ENCODE measurements around the gene FERMT1. TPM values are rescaled to one million over a fixed set of nuclear protein-coding genes. Genes with fewer than 3 reads are reported as not detected.

The FERMT1 gene
- total RNA-seq, 2 donors from 2014 or later: 3.5 to 4.1 TPM

- H3K27ac Mint-ChIP-seq: no peak overlapping the region
- WGBS, 2 experiments (ENCODE audit: insufficient coverage in 1 of 2, insufficient read length in 1 of 2): 75 to 81% methylated on average over 6 to 8 of the region's 8 CpGs
- peaks cover 38% of the 10 kb centered on the region for H3K27me3 ChIP-seq (ENCODE audit: control insufficient read depth, insufficient read depth, low read length, poor library complexity, severe bottlenecking)
- H3K9me3 ChIP-seq (ENCODE audit: control insufficient read depth, low read length): no peaks in the 10 kb centered on the region
- no peak for DNase-seq
- peaks cover 14% of the 10 kb centered on the region for H3K4me1 ChIP-seq (ENCODE audit: control insufficient read depth, insufficient read depth, low read length)
- H3K36me3 ChIP-seq (ENCODE audit: control insufficient read depth, insufficient read depth, low read length): no peaks in the 10 kb centered on the region
- peak overlapping the region; percentile 10 for H3K4me3 ChIP-seq (ENCODE audit: low read length)
- no peaks in the 10 kb centered on the region for H3K9me3 Mint-ChIP-seq
- H3K4me3 Mint-ChIP-seq: peak overlapping the region; percentile 55
- peaks cover 30% of the 10 kb centered on the region for H3K4me1 Mint-ChIP-seq
- H3K9ac ChIP-seq (ENCODE audit: extremely low read depth, low read length, poor library complexity, severe bottlenecking): no peak overlapping the region
- H3K27me3 Mint-ChIP-seq (ENCODE audit: insufficient read depth): peaks cover 56% of the 10 kb centered on the region
- TF ChIP-seq, protein P1, sequence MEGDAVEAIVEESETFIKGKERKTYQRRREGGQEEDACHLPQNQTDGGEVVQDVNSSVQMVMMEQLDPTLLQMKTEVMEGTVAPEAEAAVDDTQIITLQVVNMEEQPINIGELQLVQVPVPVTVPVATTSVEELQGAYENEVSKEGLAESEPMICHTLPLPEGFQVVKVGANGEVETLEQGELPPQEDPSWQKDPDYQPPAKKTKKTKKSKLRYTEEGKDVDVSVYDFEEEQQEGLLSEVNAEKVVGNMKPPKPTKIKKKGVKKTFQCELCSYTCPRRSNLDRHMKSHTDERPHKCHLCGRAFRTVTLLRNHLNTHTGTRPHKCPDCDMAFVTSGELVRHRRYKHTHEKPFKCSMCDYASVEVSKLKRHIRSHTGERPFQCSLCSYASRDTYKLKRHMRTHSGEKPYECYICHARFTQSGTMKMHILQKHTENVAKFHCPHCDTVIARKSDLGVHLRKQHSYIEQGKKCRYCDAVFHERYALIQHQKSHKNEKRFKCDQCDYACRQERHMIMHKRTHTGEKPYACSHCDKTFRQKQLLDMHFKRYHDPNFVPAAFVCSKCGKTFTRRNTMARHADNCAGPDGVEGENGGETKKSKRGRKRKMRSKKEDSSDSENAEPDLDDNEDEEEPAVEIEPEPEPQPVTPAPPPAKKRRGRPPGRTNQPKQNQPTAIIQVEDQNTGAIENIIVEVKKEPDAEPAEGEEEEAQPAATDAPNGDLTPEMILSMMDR (conservative IDR thresholded peaks at IDR 0.05): no peak
- H3K36me3 Mint-ChIP-seq (ENCODE audit: low read depth): peaks cover 6% of the 10 kb centered on the region
- no peak overlapping the region for H3K27ac ChIP-seq (ENCODE audit: low read depth, low read length)
Measured at GRCh38 chr20:6053064-6053775, 69.6 kb downstream of the FERMT1 start.

GRCh38 chr20:6051505-6051904, 71.3 kb downstream of the FERMT1 start:
- Histone ChIP-seq H3K36me3 (ENCODE audit: control insufficient read depth, insufficient read depth, low read length) (no peaks in the 10 kb centered on the region), H3K4me1 (ENCODE audit: control insufficient read depth, insufficient read depth, low read length) (peaks cover 7% of the 10 kb centered on the region), H3K9ac (ENCODE audit: extremely low read depth, low read length, poor library complexity, severe bottlenecking) (peak overlapping the region; percentile 40), H3K27me3 (ENCODE audit: control insufficient read depth, insufficient read depth, low read length, poor library complexity, severe bottlenecking) (peaks cover 38% of the 10 kb centered on the region), H3K4me3 (ENCODE audit: low read length) (peak overlapping the region; percentile 80), H3K27ac (ENCODE audit: low read depth, low read length) (no peak overlapping the region), H3K9me3 (ENCODE audit: control insufficient read depth, low read length) (no peaks in the 10 kb centered on the region)
- TF ChIP-seq, protein P1 (conservative IDR thresholded peaks at IDR 0.05): no peak
- DNase-seq: no peak
- H3K4me3 Mint-ChIP-seq: peak overlapping the region; percentile 55
- H3K9me3 Mint-ChIP-seq: no peaks in the 10 kb centered on the region
- 80 to 83% methylated on average over 4 to 5 of the region's 5 CpGs for WGBS, 2 experiments (ENCODE audit: insufficient coverage in 1 of 2, insufficient read length in 1 of 2)
- no peak overlapping the region for H3K27ac Mint-ChIP-seq
- H3K27me3 Mint-ChIP-seq (ENCODE audit: insufficient read depth): peaks cover 60% of the 10 kb centered on the region
- H3K36me3 Mint-ChIP-seq (ENCODE audit: low read depth): peaks cover 6% of the 10 kb centered on the region
- H3K4me1 Mint-ChIP-seq: peaks cover 24% of the 10 kb centered on the region

- Histone ChIP-seq H3K36me3 (ENCODE audit: control insufficient read depth, insufficient read depth, low read length) (no peaks in the 10 kb centered on the region), H3K27me3 (ENCODE audit: control insufficient read depth, insufficient read depth, low read length, poor library complexity, severe bottlenecking) (peaks cover 35% of the 10 kb centered on the region), H3K27ac (ENCODE audit: low read depth, low read length) (no peak overlapping the region), H3K4me3 (ENCODE audit: low read length) (no peak overlapping the region), H3K9ac (ENCODE audit: extremely low read depth, low read length, poor library complexity, severe bottlenecking) (no peak overlapping the region), H3K4me1 (ENCODE audit: control insufficient read depth, insufficient read depth, low read length) (no peaks in the 10 kb centered on the region), H3K9me3 (ENCODE audit: control insufficient read depth, low read length) (no peaks in the 10 kb centered on the region)
- Mint-ChIP-seq H3K27me3 (ENCODE audit: insufficient read depth) (peaks cover 51% of the 10 kb centered on the region), H3K4me1 (peaks cover 5% of the 10 kb centered on the region), H3K4me3 (no peak overlapping the region), H3K27ac (no peak overlapping the region), H3K9me3 (no peaks in the 10 kb centered on the region), H3K36me3 (ENCODE audit: low read depth) (peaks cover 6% of the 10 kb centered on the region)
- TF ChIP-seq, protein P1 (conservative IDR thresholded peaks at IDR 0.05): no peak
- WGBS, 2 experiments (ENCODE audit: insufficient coverage in 1 of 2, insufficient read length in 1 of 2): 89 to 100% methylated on average over 2 to 3 of the region's 3 CpGs
- DNase-seq: no peak
Measured at GRCh38 chr20:6048391-6048790, 74.4 kb downstream of the FERMT1 start.
